ENCODE measurements around the gene ANOS1.

Gene ANOS1

DNA sequence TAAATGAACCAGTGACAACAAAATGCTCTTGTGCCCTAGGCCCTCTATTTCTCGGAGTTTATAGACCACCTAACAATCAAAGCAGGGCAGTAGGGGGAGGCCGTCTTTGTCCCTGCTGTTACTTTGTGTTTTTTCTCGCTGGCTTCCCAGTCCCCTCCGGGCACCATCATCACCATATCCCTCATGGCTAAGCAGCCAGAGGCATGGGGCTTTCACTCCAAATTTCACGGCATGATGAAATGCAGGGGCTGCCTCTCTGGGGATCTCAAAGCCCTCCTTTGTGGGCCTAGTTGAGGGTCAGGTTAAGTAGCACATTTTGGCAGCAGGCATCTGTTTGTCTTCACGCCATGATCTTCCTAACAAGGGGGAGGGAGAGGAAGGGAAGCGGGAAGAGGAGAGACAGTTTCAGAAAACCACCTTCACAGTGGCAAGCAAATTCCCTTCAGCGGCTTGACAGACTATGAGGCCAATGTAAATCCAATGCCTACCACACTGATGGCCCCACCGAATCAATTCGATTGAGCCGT, 91.9 kb downstream of the ANOS1 start:
- Histone ChIP-seq H3K9me3 (ENCODE audit: control insufficient read depth, low read length) (no peaks in the 10 kb centered on the region), H3K27me3 (replicated peaks; ENCODE audit: control insufficient read depth, insufficient read depth, low read length, poor library complexity, severe bottlenecking) (no peaks in the 10 kb centered on the region), H3K36me3 (ENCODE audit: control insufficient read depth, insufficient read depth, low read length) (no peaks in the 10 kb centered on the region), H3K4me3 (ENCODE audit: insufficient read depth, low read depth, low read length, poor library complexity, severe bottlenecking) (no peak overlapping the region), H3K27ac (ENCODE audit: insufficient read depth, low read length, poor library complexity, severe bottlenecking) (no peak overlapping the region), H3K4me1 (ENCODE audit: control insufficient read depth, insufficient read depth, low read length, poor library complexity, severe bottlenecking) (no peaks in the 10 kb centered on the region)
- no peak for DNase-seq

GRCh38 chrX:8636497-8636896, 95.4 kb downstream of the ANOS1 start:
- no peak overlapping the region for H3K4me3 ChIP-seq (ENCODE audit: insufficient read depth, low read depth, low read length, poor library complexity, severe bottlenecking)
- no peak for DNase-seq
- no peaks in the 10 kb centered on the region for H3K9me3 ChIP-seq (ENCODE audit: control insufficient read depth, low read length)
- H3K36me3 ChIP-seq (ENCODE audit: control insufficient read depth, insufficient read depth, low read length) = no peaks in the 10 kb centered on the region
- no peak overlapping the region for H3K27ac ChIP-seq (ENCODE audit: insufficient read depth, low read length, poor library complexity, severe bottlenecking)
- H3K4me1 ChIP-seq (ENCODE audit: control insufficient read depth, insufficient read depth, low read length, poor library complexity, severe bottlenecking) = no peaks in the 10 kb centered on the region
- H3K27me3 ChIP-seq (replicated peaks; ENCODE audit: control insufficient read depth, insufficient read depth, low read length, poor library complexity, severe bottlenecking) = no peaks in the 10 kb centered on the region

DNA sequence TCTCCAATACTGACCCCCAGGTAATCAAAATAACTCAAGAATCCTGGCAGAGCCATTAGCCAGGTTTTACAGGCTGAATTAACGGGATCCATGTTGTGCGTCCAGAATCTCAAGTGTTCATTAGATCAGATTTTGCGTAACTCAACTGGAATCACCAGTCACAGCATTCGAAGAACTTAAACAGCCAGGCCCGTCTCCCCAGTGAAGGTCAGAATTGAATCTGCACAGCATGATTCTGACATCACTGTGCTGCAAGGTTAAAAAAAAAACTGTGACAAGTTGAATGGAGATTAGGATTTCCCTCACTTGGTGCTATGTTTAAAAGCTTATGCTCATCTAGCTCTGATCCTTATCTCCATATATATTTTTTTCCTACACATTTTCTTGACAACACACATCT, 96.1 kb downstream of the ANOS1 start:
- Histone ChIP-seq H3K9me3 (ENCODE audit: control insufficient read depth, low read length) (no peaks in the 10 kb centered on the region), H3K36me3 (ENCODE audit: control insufficient read depth, insufficient read depth, low read length) (no peaks in the 10 kb centered on the region), H3K27ac (ENCODE audit: insufficient read depth, low read length, poor library complexity, severe bottlenecking) (no peak overlapping the region), H3K4me3 (ENCODE audit: insufficient read depth, low read depth, low read length, poor library complexity, severe bottlenecking) (no peak overlapping the region), H3K27me3 (replicated peaks; ENCODE audit: control insufficient read depth, insufficient read depth, low read length, poor library complexity, severe bottlenecking) (no peaks in the 10 kb centered on the region), H3K4me1 (ENCODE audit: control insufficient read depth, insufficient read depth, low read length, poor library complexity, severe bottlenecking) (no peaks in the 10 kb centered on the region)
- DNase-seq = no peak

- no peaks in the 10 kb centered on the region for H3K36me3 ChIP-seq (ENCODE audit: control insufficient read depth, insufficient read depth, low read length)
- H3K4me3 ChIP-seq (ENCODE audit: insufficient read depth, low read depth, low read length, poor library complexity, severe bottlenecking) = no peak overlapping the region
- H3K9me3 ChIP-seq (ENCODE audit: control insufficient read depth, low read length) = no peaks in the 10 kb centered on the region
- H3K4me1 ChIP-seq (ENCODE audit: control insufficient read depth, insufficient read depth, low read length, poor library complexity, severe bottlenecking) = no peaks in the 10 kb centered on the region
- H3K27ac ChIP-seq (ENCODE audit: insufficient read depth, low read length, poor library complexity, severe bottlenecking) = no peak overlapping the region
- no peaks in the 10 kb centered on the region for H3K27me3 ChIP-seq (replicated peaks; ENCODE audit: control insufficient read depth, insufficient read depth, low read length, poor library complexity, severe bottlenecking)
- DNase-seq = no peak
Observed at GRCh38 chrX:8632924-8633323, 99.0 kb downstream of the ANOS1 start.

DNA sequence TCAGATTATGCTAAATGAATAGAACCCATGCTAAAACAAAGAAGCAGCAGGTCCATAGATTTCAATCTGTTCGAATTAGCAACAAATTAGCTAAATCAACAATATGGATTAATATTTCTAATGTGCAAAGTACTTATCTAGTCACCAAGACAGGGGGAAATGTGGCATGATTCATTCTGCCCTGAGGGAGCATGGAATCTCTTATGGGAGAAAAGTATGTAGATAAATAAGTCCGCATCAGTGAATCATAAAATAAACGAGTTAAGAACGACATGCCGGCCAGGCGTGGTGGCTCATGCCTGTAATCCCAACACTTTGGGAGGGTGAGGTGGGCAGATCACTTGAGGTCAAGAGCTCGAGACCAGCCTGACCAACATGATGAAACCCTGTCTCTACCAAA, 102.1 kb downstream of the ANOS1 start:
- Histone ChIP-seq H3K4me1 (ENCODE audit: control insufficient read depth, insufficient read depth, low read length, poor library complexity, severe bottlenecking) (no peaks in the 10 kb centered on the region), H3K36me3 (ENCODE audit: control insufficient read depth, insufficient read depth, low read length) (no peaks in the 10 kb centered on the region), H3K4me3 (ENCODE audit: insufficient read depth, low read depth, low read length, poor library complexity, severe bottlenecking) (no peak overlapping the region), H3K27ac (ENCODE audit: insufficient read depth, low read length, poor library complexity, severe bottlenecking) (no peak overlapping the region), H3K9me3 (ENCODE audit: control insufficient read depth, low read length) (no peaks in the 10 kb centered on the region), H3K27me3 (replicated peaks; ENCODE audit: control insufficient read depth, insufficient read depth, low read length, poor library complexity, severe bottlenecking) (no peaks in the 10 kb centered on the region)
- DNase-seq = no peak

- Histone ChIP-seq H3K36me3 (ENCODE audit: control insufficient read depth, insufficient read depth, low read length) (no peaks in the 10 kb centered on the region), H3K27ac (ENCODE audit: insufficient read depth, low read length, poor library complexity, severe bottlenecking) (no peak overlapping the region), H3K4me3 (ENCODE audit: insufficient read depth, low read depth, low read length, poor library complexity, severe bottlenecking) (no peak overlapping the region), H3K27me3 (replicated peaks; ENCODE audit: control insufficient read depth, insufficient read depth, low read length, poor library complexity, severe bottlenecking) (no peaks in the 10 kb centered on the region), H3K9me3 (ENCODE audit: control insufficient read depth, low read length) (no peaks in the 10 kb centered on the region), H3K4me1 (ENCODE audit: control insufficient read depth, insufficient read depth, low read length, poor library complexity, severe bottlenecking) (no peaks in the 10 kb centered on the region)
- no peak for DNase-seq
Observed at GRCh38 chrX:8627796-8628195, 104.1 kb downstream of the ANOS1 start.

DNA sequence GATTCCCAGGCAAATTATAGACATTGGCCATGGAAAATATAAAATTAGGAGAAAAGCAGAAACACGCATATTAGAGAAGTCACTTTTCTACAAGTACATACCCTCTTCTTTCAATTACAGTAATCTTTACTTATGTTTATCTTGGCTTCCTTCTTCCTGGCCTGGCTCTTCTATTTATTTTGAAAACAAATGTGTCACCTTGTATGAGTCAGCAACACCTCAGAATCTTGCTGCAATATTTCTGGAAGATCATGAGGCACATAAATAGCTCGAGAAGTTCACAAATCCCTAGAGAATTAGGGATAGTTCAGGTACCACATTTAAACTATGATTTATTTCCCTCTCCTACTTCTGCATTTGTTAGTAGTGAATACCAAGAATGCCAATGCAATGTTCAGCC, 124.6 kb downstream of the ANOS1 start:
- no peak overlapping the region for H3K4me3 ChIP-seq (ENCODE audit: insufficient read depth, low read depth, low read length, poor library complexity, severe bottlenecking)
- no peaks in the 10 kb centered on the region for H3K27me3 ChIP-seq (replicated peaks; ENCODE audit: control insufficient read depth, insufficient read depth, low read length, poor library complexity, severe bottlenecking)
- H3K36me3 ChIP-seq (ENCODE audit: control insufficient read depth, insufficient read depth, low read length) = no peaks in the 10 kb centered on the region
- DNase-seq = no peak
- no peaks in the 10 kb centered on the region for H3K9me3 ChIP-seq (ENCODE audit: control insufficient read depth, low read length)
- no peaks in the 10 kb centered on the region for H3K4me1 ChIP-seq (ENCODE audit: control insufficient read depth, insufficient read depth, low read length, poor library complexity, severe bottlenecking)
- H3K27ac ChIP-seq (ENCODE audit: insufficient read depth, low read length, poor library complexity, severe bottlenecking) = no peak overlapping the region

GRCh38 chrX:8604131-8604530, 127.8 kb downstream of the ANOS1 start:
- Histone ChIP-seq H3K4me1 (ENCODE audit: control insufficient read depth, insufficient read depth, low read length, poor library complexity, severe bottlenecking) (no peaks in the 10 kb centered on the region), H3K4me3 (ENCODE audit: insufficient read depth, low read depth, low read length, poor library complexity, severe bottlenecking) (no peak overlapping the region), H3K27ac (ENCODE audit: insufficient read depth, low read length, poor library complexity, severe bottlenecking) (no peak overlapping the region), H3K27me3 (replicated peaks; ENCODE audit: control insufficient read depth, insufficient read depth, low read length, poor library complexity, severe bottlenecking) (no peaks in the 10 kb centered on the region), H3K36me3 (ENCODE audit: control insufficient read depth, insufficient read depth, low read length) (no peaks in the 10 kb centered on the region), H3K9me3 (ENCODE audit: control insufficient read depth, low read length) (no peaks in the 10 kb centered on the region)
- no peak for DNase-seq

DNA sequence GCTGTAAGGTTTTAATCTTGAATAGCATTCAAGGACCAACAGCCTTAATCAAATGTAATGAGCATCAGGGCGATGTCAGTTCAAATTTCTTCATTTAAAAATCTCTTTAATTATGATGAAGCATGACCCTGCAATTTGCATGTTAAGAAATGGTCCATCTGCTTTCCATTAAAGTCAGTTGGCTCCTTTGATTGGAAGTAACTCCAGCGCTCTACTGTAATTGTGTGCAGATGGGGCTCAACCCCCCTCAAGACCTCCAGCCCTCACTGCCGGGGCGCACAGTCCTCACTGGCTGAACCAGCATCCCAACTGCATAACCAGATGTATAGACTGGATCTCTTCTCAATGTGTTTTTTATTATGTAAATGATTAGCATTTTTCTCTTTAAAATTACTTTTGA, 140.4 kb downstream of the ANOS1 start:
- H3K27me3 ChIP-seq (replicated peaks; ENCODE audit: control insufficient read depth, insufficient read depth, low read length, poor library complexity, severe bottlenecking) = no peaks in the 10 kb centered on the region
- DNase-seq = no peak
- no peaks in the 10 kb centered on the region for H3K36me3 ChIP-seq (ENCODE audit: control insufficient read depth, insufficient read depth, low read length)
- H3K9me3 ChIP-seq (ENCODE audit: control insufficient read depth, low read length) = no peaks in the 10 kb centered on the region
- no peak overlapping the region for H3K4me3 ChIP-seq (ENCODE audit: insufficient read depth, low read depth, low read length, poor library complexity, severe bottlenecking)
- no peaks in the 10 kb centered on the region for H3K4me1 ChIP-seq (ENCODE audit: control insufficient read depth, insufficient read depth, low read length, poor library complexity, severe bottlenecking)
- no peak overlapping the region for H3K27ac ChIP-seq (ENCODE audit: insufficient read depth, low read length, poor library complexity, severe bottlenecking)

- no peaks in the 10 kb centered on the region for H3K27me3 ChIP-seq (replicated peaks; ENCODE audit: control insufficient read depth, insufficient read depth, low read length, poor library complexity, severe bottlenecking)
- H3K27ac ChIP-seq (ENCODE audit: insufficient read depth, low read length, poor library complexity, severe bottlenecking) = no peak overlapping the region
- no peak for DNase-seq
- no peaks in the 10 kb centered on the region for H3K4me1 ChIP-seq (ENCODE audit: control insufficient read depth, insufficient read depth, low read length, poor library complexity, severe bottlenecking)
- no peaks in the 10 kb centered on the region for H3K9me3 ChIP-seq (ENCODE audit: control insufficient read depth, low read length)
- H3K4me3 ChIP-seq (ENCODE audit: insufficient read depth, low read depth, low read length, poor library complexity, severe bottlenecking) = no peak overlapping the region
- H3K36me3 ChIP-seq (ENCODE audit: control insufficient read depth, insufficient read depth, low read length) = no peaks in the 10 kb centered on the region
Observed at GRCh38 chrX:8586953-8587352, 145.0 kb downstream of the ANOS1 start.

DNA sequence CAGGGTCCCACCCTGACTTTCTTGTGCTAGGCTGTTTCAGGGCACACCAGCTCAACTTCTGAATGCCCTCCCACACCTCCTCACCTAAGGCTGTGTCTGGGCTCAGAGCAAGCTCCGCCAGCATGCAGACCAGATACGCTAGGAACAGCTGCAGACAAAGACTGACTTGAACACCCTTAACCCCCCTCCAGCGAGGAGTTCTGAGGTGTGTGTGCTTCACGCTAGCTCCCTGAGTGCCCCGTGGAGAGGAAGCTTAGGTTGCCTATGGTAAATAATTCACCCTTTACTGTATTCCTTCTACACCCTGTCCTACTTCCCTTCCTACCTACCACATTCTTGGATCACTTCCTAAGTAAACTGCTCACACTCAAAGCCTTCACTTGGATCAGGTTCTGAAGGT, 152.3 kb downstream of the ANOS1 start:
- no peaks in the 10 kb centered on the region for H3K4me1 ChIP-seq (ENCODE audit: control insufficient read depth, insufficient read depth, low read length, poor library complexity, severe bottlenecking)
- no peak overlapping the region for H3K27ac ChIP-seq (ENCODE audit: insufficient read depth, low read length, poor library complexity, severe bottlenecking)
- no peak overlapping the region for H3K4me3 ChIP-seq (ENCODE audit: insufficient read depth, low read depth, low read length, poor library complexity, severe bottlenecking)
- H3K36me3 ChIP-seq (ENCODE audit: control insufficient read depth, insufficient read depth, low read length) = no peaks in the 10 kb centered on the region
- no peak for DNase-seq
- H3K9me3 ChIP-seq (ENCODE audit: control insufficient read depth, low read length) = no peaks in the 10 kb centered on the region
- no peaks in the 10 kb centered on the region for H3K27me3 ChIP-seq (replicated peaks; ENCODE audit: control insufficient read depth, insufficient read depth, low read length, poor library complexity, severe bottlenecking)

All from effector memory CD4-positive, alpha-beta T cell (primary cell).